ENCODE measurements around the gene DUOXA1.
"Not testable (repeated sequence)": the region's sequence is repeated elsewhere in the genome, so short reads cannot be mapped to it uniquely, and the experiment has no call there.

Gene DUOXA1

GRCh38 chr15:45087513-45087912, 42.2 kb downstream of the DUOXA1 start:
- DNase-seq: no peak

GRCh38 chr15:45084163-45084562, 45.5 kb downstream of the DUOXA1 start:
- no peak for DNase-seq

- no peak for DNase-seq
Observed at GRCh38 chr15:45083223-45083622, 46.5 kb downstream of the DUOXA1 start.

GRCh38 chr15:45082412-45082811, 47.3 kb downstream of the DUOXA1 start:
- not testable (repeated sequence) for DNase-seq

GRCh38 chr15:45080593-45080992, 49.1 kb downstream of the DUOXA1 start:
- DNase-seq: not testable (repeated sequence)

- not testable (repeated sequence) for DNase-seq
Observed at GRCh38 chr15:45079628-45080246, 49.9 kb downstream of the DUOXA1 start.

- not testable (repeated sequence) for DNase-seq
Observed at GRCh38 chr15:45079201-45079600, 50.5 kb downstream of the DUOXA1 start.

GRCh38 chr15:45077391-45077790, 52.3 kb downstream of the DUOXA1 start:
- not testable (repeated sequence) for DNase-seq

- DNase-seq: not testable (repeated sequence)
Observed at GRCh38 chr15:45075440-45076320, 54.0 kb downstream of the DUOXA1 start.

GRCh38 chr15:45073602-45074001, 56.1 kb downstream of the DUOXA1 start:
- DNase-seq: not testable (repeated sequence)

- not testable (repeated sequence) for DNase-seq
Observed at GRCh38 chr15:45069942-45070360, 59.7 kb downstream of the DUOXA1 start.

All from activated CD4-positive, alpha-beta T cell treated with anti-CD3 and anti-CD28 coated beads for 1 hour (primary cell).